Motor neuron (in vitro differentiated cells): ENCODE data around the gene ALDH9A1. TPM values are rescaled to one million over a fixed set of nuclear protein-coding genes. Genes with fewer than 3 reads are reported as not detected.
"Not testable (repeated sequence)": the region's sequence is repeated elsewhere in the genome, so short reads cannot be mapped to it uniquely, and the experiment has no call there.

ENCODE experiments used
- ATAC-seq, 8 experiments: fragments of 200-7000 bp; cut with Tn5 transposase; replicated peaks in 6 of 8; 2 replicates each; pipeline ENCODE4 v1.8.0; 2021; ENCODE audit warnings: mild to moderate bottlenecking in 8 of 8, moderate library complexity in 8 of 8
- H3K27ac ChIP-seq, 2 donors: fragments of 250-450 bp; sonication (Bioruptor Pico); 2 replicates each; pipeline ENCODE4 v1.9.0; 2021; ENCODE audit warnings: antibody characterized with exemption in 2 of 2, mild to moderate bottlenecking in 2 of 2, moderate library complexity in 1 of 2
- H3K4me1 ChIP-seq, 2 donors: fragments of 250-450 bp; sonication (Bioruptor Pico); replicated peaks in 1 of 2; 2 replicates each; pipeline ENCODE4 v1.6.1; 2021; ENCODE audit warnings: antibody characterized with exemption in 2 of 2, mild to moderate bottlenecking in 2 of 2, moderate library complexity in 1 of 2
- H3K4me3 ChIP-seq, 5 donors: fragments of 250-450 bp; sonication (Bioruptor Pico); 2 replicates each; pipeline ENCODE4 v1.9.0; 2021; ENCODE audit warnings: antibody characterized with exemption in 5 of 5, mild to moderate bottlenecking in 5 of 5, moderate library complexity in 4 of 5
- WGBS, 10 experiments: fragments of 450-650 bp; shearing (Covaris generic); methylation state at CpG; one replicate each; pipeline ENCODE4 v1.0.0; 2022; 5-methylcytosine and 5-hydroxymethylcytosine counted together
- in situ Hi-C, 9 experiments: fragments of 400-800 bp; cut with MboI; loops; one replicate each; pipeline ENCODE4 v1.15.0; 2021; ENCODE audit warnings: low sequenced_read_pairs in 9 of 9, low pct_unique_long_range_greater_than_20kb in 2 of 9; ENCODE audit not compliant: unreplicated experiment in 9 of 9
- total RNA-seq, 8 experiments: library from RNA; unstranded; fragments of 300-600 nt; gene quantifications; 2 replicates each; pipeline versions ENCODE4 v1.2.3 to v1.2.4, GENCODE V29; 2022

Gene ALDH9A1
- total RNA-seq, 8 experiments from 2014 or later = 23.3 to 69.0 (median 41.5) TPM

GRCh38 chr1:165680303-165680702, 18.1 kb downstream of the ALDH9A1 start:
- ATAC-seq = no peak
- in situ Hi-C loops = no loop called here
- Histone ChIP-seq H3K27ac (no peak overlapping the region), H3K4me3 (no peak overlapping the region), H3K4me1 (no peaks in the 10 kb centered on the region)
- WGBS, 10 experiments = 50 to 100% (median 95%) methylated on average over 1 to 2 of the region's 2 CpGs; no CpG with 5 or more reads in 4 of the 10 experiments

- H3K4me1 ChIP-seq = no peaks in the 10 kb centered on the region
- H3K27ac ChIP-seq = no peak overlapping the region
- no peak overlapping the region for H3K4me3 ChIP-seq
- in situ Hi-C loops = no loop called here
- ATAC-seq = no peak
- WGBS, 10 experiments = 50 to 100% (median 100%) methylated on average over 1 of the region's 1 CpG; no CpG with 5 or more reads in 4 of the 10 experiments
These were observed 18.9 kb downstream of the ALDH9A1 start for GRCh38 chr1:165679282-165680036.

- ATAC-seq = no peak
- Histone ChIP-seq H3K27ac (no peak overlapping the region), H3K4me1 (no peaks in the 10 kb centered on the region), H3K4me3 (no peak overlapping the region)
- WGBS, 10 experiments = 0 to 83% (median 44%) methylated on average over 1 to 2 of the region's 2 CpGs; no CpG with 5 or more reads in 1 of the 10 experiments
- in situ Hi-C loops = no loop called here
These were observed 19.9 kb downstream of the ALDH9A1 start for GRCh38 chr1:165678509-165678908.

GRCh38 chr1:165675794-165676193, 22.6 kb downstream of the ALDH9A1 start:
- Histone ChIP-seq H3K27ac (no peak overlapping the region), H3K4me1 (no peaks in the 10 kb centered on the region), H3K4me3 (no peak overlapping the region)
- no peak for ATAC-seq
- in situ Hi-C loops = no loop called here
- 60 to 100% (median 100%) methylated on average over 1 of the region's 1 CpG; no CpG with 5 or more reads in 1 of the 10 experiments for WGBS, 10 experiments

GRCh38 chr1:165674599-165674998, 23.8 kb downstream of the ALDH9A1 start:
- in situ Hi-C loops = no loop called here
- 72 to 100% (median 96%) methylated on average over 1 to 7 of the region's 8 CpGs; no CpG with 5 or more reads in 1 of the 10 experiments for WGBS, 10 experiments
- no peak overlapping the region for H3K27ac ChIP-seq
- no peak overlapping the region for H3K4me3 ChIP-seq
- ATAC-seq = no peak
- H3K4me1 ChIP-seq = no peaks in the 10 kb centered on the region

- ATAC-seq = no peak
These were observed 26.8 kb downstream of the ALDH9A1 start for GRCh38 chr1:165671526-165671925.

GRCh38 chr1:165668184-165668583, 30.2 kb downstream of the ALDH9A1 start:
- Histone ChIP-seq H3K4me3 (no peak overlapping the region), H3K27ac (no peak overlapping the region), H3K4me1 (no peaks in the 10 kb centered on the region)
- ATAC-seq = no peak
- in situ Hi-C loops = no loop called here
- 90 to 100% (median 100%) methylated on average over 1 to 3 of the region's 3 CpGs; no CpG with 5 or more reads in 2 of the 10 experiments for WGBS, 10 experiments

More at GRCh38 chr1:165671526-165671925, 26.8 kb downstream of the ALDH9A1 start:
- H3K4me3 ChIP-seq = no peak overlapping the region
- in situ Hi-C loops = no loop called here
- WGBS, 10 experiments = 67 to 100% (median 93%) methylated on average over 1 to 2 of the region's 2 CpGs; no CpG with 5 or more reads in 1 of the 10 experiments
- no peaks in the 10 kb centered on the region for H3K4me1 ChIP-seq
- H3K27ac ChIP-seq = no peak overlapping the region

- Histone ChIP-seq H3K27ac (no peak overlapping the region), H3K4me3 (no peak overlapping the region), H3K4me1 (no peaks in the 10 kb centered on the region)
- 22 to 96% (median 81%) methylated on average over 2 to 5 of the region's 5 CpGs for WGBS, 10 experiments
- in situ Hi-C loops = no loop called here
- ATAC-seq = peak in 3 of 8 experiments; percentile 80 to 85 (median 80)
These were observed 32.1 kb downstream of the ALDH9A1 start for GRCh38 chr1:165666152-165666825.

- Histone ChIP-seq H3K4me3 (no peak overlapping the region), H3K4me1 (no peaks in the 10 kb centered on the region), H3K27ac (no peak overlapping the region)
- 69 to 100% (median 87%) methylated on average over 1 to 3 of the region's 3 CpGs; no CpG with 5 or more reads in 2 of the 10 experiments for WGBS, 10 experiments
- in situ Hi-C loops = no loop called here
- ATAC-seq = no peak
These were observed 36.2 kb downstream of the ALDH9A1 start for GRCh38 chr1:165662186-165662585.

- no peak overlapping the region for H3K27ac ChIP-seq
- peak in 1 of 8 experiments; percentile 64 for ATAC-seq
- WGBS, 10 experiments = 43 to 100% (median 80%) methylated on average over 1 to 2 of the region's 2 CpGs; no CpG with 5 or more reads in 3 of the 10 experiments
- in situ Hi-C loops = no loop called here
- H3K4me1 ChIP-seq = no peaks in the 10 kb centered on the region
- no peak overlapping the region for H3K4me3 ChIP-seq
These were observed 36.7 kb downstream of the ALDH9A1 start for GRCh38 chr1:165661703-165662102.

- Histone ChIP-seq H3K4me3 (no peak overlapping the region), H3K27ac (no peak overlapping the region), H3K4me1 (no peaks in the 10 kb centered on the region)
- in situ Hi-C loops = no loop called here
- WGBS, 10 experiments = 70 to 100% (median 85%) methylated on average over 3 of the region's 3 CpGs; no CpG with 5 or more reads in 4 of the 10 experiments
- ATAC-seq = no peak
These were observed 38.8 kb downstream of the ALDH9A1 start for GRCh38 chr1:165659581-165659895.

GRCh38 chr1:165658766-165659580, 39.4 kb downstream of the ALDH9A1 start:
- in situ Hi-C loops, H3K27ac ChIP-seq, H3K4me1 ChIP-seq, H3K4me3 ChIP-seq: not testable (repeated sequence)
- ATAC-seq = peak in 2 of 8 experiments; percentile 48 to 71
- WGBS, 10 experiments = 84 to 100% (median 96%) methylated on average over 1 to 9 of the region's 9 CpGs; no CpG with 5 or more reads in 1 of the 10 experiments
